Keratinocyte (primary cell): ENCODE data around the gene RAET1E. TPM values are rescaled to one million over a fixed set of nuclear protein-coding genes. Genes with fewer than 3 reads are reported as not detected.

ENCODE experiments used
- DNase-seq: peaks from one replicate; pipeline ENCODE4 v3.0.0-alpha.2; 2011; ENCODE audit warnings: low read depth, missing footprints, low spot score
- FAIRE-seq: peaks from 2 replicates; lab custom pipeline; 2011; peaks lifted over from hg19 to GRCh38; lab: Jason Lieb, UNC
- H2AFZ ChIP-seq: 2 replicates; pipeline ENCODE4 v1.6.0; 2012; ENCODE audit warnings: low read length, control low read depth, inconsistent platforms; ENCODE audit not compliant: control insufficient read depth
- H3K27ac ChIP-seq: 2 replicates; pipeline ENCODE4 v1.5.1; 2011; ENCODE audit warnings: low read length; ENCODE audit not compliant: control insufficient read depth, insufficient read depth
- H3K27me3 ChIP-seq: 3 replicates; pipeline ENCODE4 v1.6.0; 2011; ENCODE audit warnings: low read length; ENCODE audit not compliant: control insufficient read depth, insufficient read depth; ENCODE audit errors: extremely low read depth
- H3K36me3 ChIP-seq, 2 experiments: 2 replicates in 1 of 2; 3 replicates in 1 of 2; pipeline ENCODE4 v1.5.1; 2011; ENCODE audit warnings: low read length in 2 of 2, mild to moderate bottlenecking in 1 of 2; ENCODE audit not compliant: control insufficient read depth in 2 of 2, insufficient read depth in 2 of 2; ENCODE audit errors: extremely low read depth in 1 of 2
- H3K4me1 ChIP-seq: 3 replicates; pipeline ENCODE4 v1.5.1; 2011; ENCODE audit warnings: low read length; ENCODE audit not compliant: control insufficient read depth, insufficient read depth; ENCODE audit errors: extremely low read depth
- H3K4me2 ChIP-seq: 3 replicates; pipeline ENCODE4 v1.6.0; 2011; ENCODE audit warnings: low read depth, low read length; ENCODE audit not compliant: control insufficient read depth, insufficient read depth; ENCODE audit errors: extremely low read depth
- H3K4me3 ChIP-seq, 3 experiments: fragments of 200-600 bp in 1 of 3; sonication (generic) in 1 of 3; 2 replicates in 2 of 3; 3 replicates in 1 of 3; pipeline ENCODE4 v1.5.1; 2011 to 2016; ENCODE audit warnings: low read length in 3 of 3, mild to moderate bottlenecking in 3 of 3, control low read depth in 2 of 3, inconsistent platforms in 1 of 3, low read depth in 1 of 3, mixed read lengths in 1 of 3, mixed run types in 1 of 3, moderate library complexity in 1 of 3; ENCODE audit not compliant: control insufficient read depth in 2 of 3, insufficient read depth in 2 of 3; ENCODE audit errors: extremely low read depth in 1 of 3
- H3K79me2 ChIP-seq: 2 replicates; pipeline ENCODE4 v1.6.0; 2012; ENCODE audit warnings: low read length; ENCODE audit not compliant: control insufficient read depth, insufficient read depth
- H3K9ac ChIP-seq: 3 replicates; pipeline ENCODE4 v1.6.0; 2011; ENCODE audit warnings: low read length; ENCODE audit not compliant: control insufficient read depth, insufficient read depth; ENCODE audit errors: extremely low read depth
- H3K9me1 ChIP-seq: 3 replicates; pipeline ENCODE4 v1.6.0; 2011; ENCODE audit warnings: low read length; ENCODE audit not compliant: control insufficient read depth, insufficient read depth; ENCODE audit errors: extremely low read depth
- H3K9me3 ChIP-seq: 2 replicates; pipeline ENCODE4 v1.5.1; 2012; ENCODE audit warnings: low read depth, low read length; ENCODE audit not compliant: control insufficient read depth
- H4K20me1 ChIP-seq: 3 replicates; pipeline ENCODE4 v1.6.0; 2011; ENCODE audit warnings: low read length; ENCODE audit not compliant: control insufficient read depth, insufficient read depth; ENCODE audit errors: extremely low read depth
- EZH2 ChIP-seq: IDR thresholded peaks from one replicate; pipeline ENCODE4 v1.6.1; 2012; ENCODE audit warnings: inconsistent platforms, mild to moderate bottlenecking, low read length, moderate library complexity
- dilution Hi-C: fragments of 300-500 bp; cut with MboI; formaldehyde crosslinking; loops from one replicate; pipeline ENCODE4 v1.7.0; 2020; ENCODE audit warnings: low sequenced_read_pairs; ENCODE audit not compliant: extremely low pct_ligation_motif_present
- polyA plus RNA-seq, 5 experiments: library from polyadenylated mRNA; depleted of rRNA in 3 of 5; stranded (reverse) in 3 of 5; stranded (forward) in 1 of 5; unstranded in 1 of 5; fragments of >200 nt; gene quantifications; 1 replicate in 1 of 5; 2 replicates in 3 of 5; 3 replicates in 1 of 5; pipeline versions ENCODE4 v1.2.1 to v1.2.3, GENCODE V29; 2011 to 2012; ENCODE audit warnings: missing spikeins in 2 of 5, low read depth in 1 of 5, low replicate concordance in 1 of 5
- TF ChIP-seq, protein P1 (sequence below), 3 experiments: IDR thresholded peaks in 1 of 3; conservative IDR thresholded peaks in 1 of 3; optimal IDR thresholded peaks in 1 of 3; 2 replicates in 2 of 3; 3 replicates in 1 of 3; pipeline versions ENCODE3 to v1.5.1; 2011; ENCODE audit warnings: low read length in 3 of 3, mild to moderate bottlenecking in 3 of 3, moderate library complexity in 2 of 3, control low read depth in 1 of 3, inconsistent platforms in 1 of 3; ENCODE audit not compliant: insufficient read depth in 2 of 3; ENCODE audit errors: extremely low read depth in 1 of 3

Gene RAET1E
- polyA plus RNA-seq, 1 donor (not counting 4 experiments of a cell fraction or from before 2014, with no cell fraction given) = 14.0 TPM

DNA sequence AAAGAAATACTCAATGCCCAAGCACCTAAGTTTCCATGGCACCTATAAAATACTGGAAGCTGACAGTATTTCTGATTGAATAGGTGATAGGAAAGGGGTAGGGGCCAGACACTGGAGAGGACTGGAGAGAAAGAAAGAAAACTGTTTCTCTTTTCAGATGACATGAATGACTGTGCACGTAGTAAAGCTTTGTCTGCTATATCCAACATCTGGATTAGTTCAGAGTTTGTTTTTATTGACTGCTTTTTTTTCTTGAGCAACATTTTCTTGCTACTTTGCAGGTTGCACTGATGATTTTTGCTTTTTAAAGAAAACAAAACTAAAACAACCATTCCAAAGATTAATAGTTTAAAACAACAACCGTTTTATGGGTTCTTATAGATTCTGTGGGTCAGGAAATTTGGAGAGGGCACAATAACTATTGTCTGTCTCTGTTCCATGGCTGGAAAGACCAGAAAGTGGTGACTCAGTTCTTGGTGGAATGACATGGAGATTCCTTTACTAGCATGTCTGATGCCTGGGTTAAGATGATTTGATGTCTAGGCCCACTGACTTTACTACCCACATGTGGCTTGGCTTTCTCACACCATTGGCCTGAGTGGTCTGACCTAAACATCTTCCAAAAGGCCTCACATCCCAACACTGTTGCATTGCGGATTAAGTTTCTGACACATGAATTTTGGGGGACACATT is 21.5 kb downstream of the RAET1E start:
- Histone ChIP-seq H3K36me3 (no peaks in the 10 kb centered on the region), H3K4me2 (no peak overlapping the region), H3K4me3 (no peak overlapping the region), H3K9ac (no peak overlapping the region), H4K20me1 (no peaks in the 10 kb centered on the region), H3K79me2 (no peaks in the 10 kb centered on the region), H3K27me3 (no peaks in the 10 kb centered on the region), H3K27ac (no peak overlapping the region), H2AFZ (no peak overlapping the region), H3K4me1 (no peaks in the 10 kb centered on the region), H3K9me1 (no peaks in the 10 kb centered on the region), H3K9me3 (no peaks in the 10 kb centered on the region)
- no peak for DNase-seq
- dilution Hi-C loops = no loop called here
- no peak for FAIRE-seq
- TF ChIP-seq EZH2 = no peak
- TF ChIP-seq, protein P1, sequence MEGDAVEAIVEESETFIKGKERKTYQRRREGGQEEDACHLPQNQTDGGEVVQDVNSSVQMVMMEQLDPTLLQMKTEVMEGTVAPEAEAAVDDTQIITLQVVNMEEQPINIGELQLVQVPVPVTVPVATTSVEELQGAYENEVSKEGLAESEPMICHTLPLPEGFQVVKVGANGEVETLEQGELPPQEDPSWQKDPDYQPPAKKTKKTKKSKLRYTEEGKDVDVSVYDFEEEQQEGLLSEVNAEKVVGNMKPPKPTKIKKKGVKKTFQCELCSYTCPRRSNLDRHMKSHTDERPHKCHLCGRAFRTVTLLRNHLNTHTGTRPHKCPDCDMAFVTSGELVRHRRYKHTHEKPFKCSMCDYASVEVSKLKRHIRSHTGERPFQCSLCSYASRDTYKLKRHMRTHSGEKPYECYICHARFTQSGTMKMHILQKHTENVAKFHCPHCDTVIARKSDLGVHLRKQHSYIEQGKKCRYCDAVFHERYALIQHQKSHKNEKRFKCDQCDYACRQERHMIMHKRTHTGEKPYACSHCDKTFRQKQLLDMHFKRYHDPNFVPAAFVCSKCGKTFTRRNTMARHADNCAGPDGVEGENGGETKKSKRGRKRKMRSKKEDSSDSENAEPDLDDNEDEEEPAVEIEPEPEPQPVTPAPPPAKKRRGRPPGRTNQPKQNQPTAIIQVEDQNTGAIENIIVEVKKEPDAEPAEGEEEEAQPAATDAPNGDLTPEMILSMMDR (optimal IDR thresholded peaks at IDR 0.05 in 1 of 3, IDR thresholded peaks at IDR 0.05 in 1 of 3, conservative IDR thresholded peaks at IDR 0.05 in 1 of 3; ENCODE audit: extremely low read depth in 1 of 3, insufficient read depth in 2 of 3, low read length in 3 of 3) = no peak

DNA sequence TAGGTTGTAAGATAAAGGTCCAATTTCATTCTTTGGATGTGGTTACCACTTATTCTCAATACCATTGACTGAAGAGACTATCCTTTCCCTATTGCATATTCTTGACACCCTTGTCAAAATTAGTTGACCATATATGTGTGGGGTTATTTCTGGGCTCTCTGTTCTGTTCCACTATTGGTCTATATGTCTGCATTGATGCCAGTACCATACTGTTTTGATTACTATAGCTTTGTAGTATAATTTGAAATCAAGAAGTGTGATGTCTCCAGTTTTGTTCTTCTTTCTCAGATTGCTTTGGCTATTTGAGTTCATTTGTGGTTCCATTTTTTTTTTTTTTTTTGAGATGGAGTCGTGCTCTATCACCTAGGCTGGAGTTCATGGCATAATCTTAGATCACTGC is 25.7 kb downstream of the RAET1E start:
- no peaks in the 10 kb centered on the region for H3K9me1 ChIP-seq
- dilution Hi-C loops = no loop called here
- FAIRE-seq = no peak

More for the DNA sequence above, 25.7 kb downstream of the RAET1E start:
- H3K27me3 ChIP-seq = no peaks in the 10 kb centered on the region
- no peak overlapping the region for H3K9ac ChIP-seq
- DNase-seq = no peak
- no peak overlapping the region for H3K4me2 ChIP-seq
- peaks cover 4% of the 10 kb centered on the region for H3K4me1 ChIP-seq
- TF ChIP-seq EZH2 = no peak
- TF ChIP-seq, protein P1 (optimal IDR thresholded peaks at IDR 0.05 in 1 of 3, IDR thresholded peaks at IDR 0.05 in 1 of 3, conservative IDR thresholded peaks at IDR 0.05 in 1 of 3; ENCODE audit: extremely low read depth in 1 of 3, insufficient read depth in 2 of 3, low read length in 3 of 3) = no peak
- H3K9me3 ChIP-seq = no peaks in the 10 kb centered on the region
- H3K36me3 ChIP-seq = no peaks in the 10 kb centered on the region
- no peaks in the 10 kb centered on the region for H3K79me2 ChIP-seq
- no peak overlapping the region for H3K4me3 ChIP-seq
- H2AFZ ChIP-seq = no peak overlapping the region
- no peak overlapping the region for H3K27ac ChIP-seq
- no peaks in the 10 kb centered on the region for H4K20me1 ChIP-seq
